ENCODE data around the gene CLEC19A. TPM values are rescaled to one million over a fixed set of nuclear protein-coding genes. Genes with fewer than 3 reads are reported as not detected.

Gene CLEC19A
- total RNA-seq, 2 experiments from 2014 or later: not detected

DNA sequence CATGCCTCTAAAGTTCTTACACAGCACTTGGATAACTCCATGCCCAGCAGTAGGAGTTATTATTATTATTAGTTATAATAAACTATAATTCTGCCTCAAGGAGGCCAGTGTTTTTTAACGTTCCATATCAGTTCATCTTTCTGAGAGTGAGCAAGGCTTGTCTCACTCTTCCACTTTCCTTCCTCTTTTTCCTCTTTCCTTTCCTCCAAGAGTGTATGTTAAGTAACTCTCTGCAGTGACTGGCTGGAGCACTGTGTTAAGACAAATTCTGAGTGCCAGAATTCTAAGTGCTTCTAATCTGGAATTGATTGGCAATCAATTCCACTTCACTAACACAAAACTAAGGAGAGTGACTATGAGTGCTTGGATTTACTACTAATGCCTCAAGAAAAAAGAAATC, 16.4 kb downstream of the CLEC19A start:
- Histone ChIP-seq H3K27ac (ENCODE audit: low read depth in 1 of 2, low read length in 2 of 2) (no peak overlapping the region), H3K9me3 (ENCODE audit: control insufficient read depth in 1 of 2, insufficient read depth in 1 of 2, low read length in 2 of 2) (no peaks in the 10 kb centered on the region), H3K27me3 (ENCODE audit: control insufficient read depth in 1 of 2, insufficient read depth in 2 of 2, low read length in 2 of 2) (no peaks in the 10 kb centered on the region), H3K36me3 (ENCODE audit: insufficient read depth, low read length) (no peaks in the 10 kb centered on the region), H3K4me1 (ENCODE audit: insufficient read depth, low read length) (no peaks in the 10 kb centered on the region), H3K4me3 (ENCODE audit: low read length) (no peak overlapping the region)
- no peak overlapping the region for H3K4me3 Mint-ChIP-seq
- ChIA-PET POLR2A (no interaction called here), CTCF (no interaction called here)
- ATAC-seq (ENCODE audit: poor library complexity) (no peak), DNase-seq (no peak)
- TF ChIP-seq, protein P1, sequence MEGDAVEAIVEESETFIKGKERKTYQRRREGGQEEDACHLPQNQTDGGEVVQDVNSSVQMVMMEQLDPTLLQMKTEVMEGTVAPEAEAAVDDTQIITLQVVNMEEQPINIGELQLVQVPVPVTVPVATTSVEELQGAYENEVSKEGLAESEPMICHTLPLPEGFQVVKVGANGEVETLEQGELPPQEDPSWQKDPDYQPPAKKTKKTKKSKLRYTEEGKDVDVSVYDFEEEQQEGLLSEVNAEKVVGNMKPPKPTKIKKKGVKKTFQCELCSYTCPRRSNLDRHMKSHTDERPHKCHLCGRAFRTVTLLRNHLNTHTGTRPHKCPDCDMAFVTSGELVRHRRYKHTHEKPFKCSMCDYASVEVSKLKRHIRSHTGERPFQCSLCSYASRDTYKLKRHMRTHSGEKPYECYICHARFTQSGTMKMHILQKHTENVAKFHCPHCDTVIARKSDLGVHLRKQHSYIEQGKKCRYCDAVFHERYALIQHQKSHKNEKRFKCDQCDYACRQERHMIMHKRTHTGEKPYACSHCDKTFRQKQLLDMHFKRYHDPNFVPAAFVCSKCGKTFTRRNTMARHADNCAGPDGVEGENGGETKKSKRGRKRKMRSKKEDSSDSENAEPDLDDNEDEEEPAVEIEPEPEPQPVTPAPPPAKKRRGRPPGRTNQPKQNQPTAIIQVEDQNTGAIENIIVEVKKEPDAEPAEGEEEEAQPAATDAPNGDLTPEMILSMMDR (IDR thresholded peaks at IDR 0.05): no peak
- H3K27ac Mint-ChIP-seq: no peak overlapping the region
- no peaks in the 10 kb centered on the region for H3K4me1 Mint-ChIP-seq (ENCODE audit: low read depth)
- peaks cover 9% of the 10 kb centered on the region for H3K27me3 Mint-ChIP-seq
- H3K9me3 Mint-ChIP-seq: no peaks in the 10 kb centered on the region
- intact Hi-C loops (cut with DNase I, micrococcal nuclease): no loop called here
- H3K36me3 Mint-ChIP-seq (ENCODE audit: low read depth): no peaks in the 10 kb centered on the region

- intact Hi-C loops (cut with DNase I, micrococcal nuclease): no loop called here
- no peak overlapping the region for H3K27ac Mint-ChIP-seq
- CTCF ChIA-PET: interaction anchor here (0.7 kb wide), 1 partner anchor 15 kb away, joined by 4 read pairs; no protein-coding TSS in a partner anchor
- DNase-seq: peak in 1 of 14 experiments; percentile 3
- POLR2A ChIA-PET: no interaction called here
- Histone ChIP-seq H3K9me3 (ENCODE audit: control insufficient read depth in 1 of 2, insufficient read depth in 1 of 2, low read length in 2 of 2) (peaks cover 0 to 5% of the 10 kb centered on the region in 2 experiments), H3K27me3 (ENCODE audit: control insufficient read depth in 1 of 2, insufficient read depth in 2 of 2, low read length in 2 of 2) (no peaks in the 10 kb centered on the region), H3K36me3 (ENCODE audit: insufficient read depth, low read length) (no peaks in the 10 kb centered on the region), H3K4me1 (ENCODE audit: insufficient read depth, low read length) (no peaks in the 10 kb centered on the region), H3K4me3 (ENCODE audit: low read length) (no peak overlapping the region), H3K27ac (ENCODE audit: low read depth in 1 of 2, low read length in 2 of 2) (no peak overlapping the region)
- no peaks in the 10 kb centered on the region for H3K36me3 Mint-ChIP-seq (ENCODE audit: low read depth)
- peaks cover 9% of the 10 kb centered on the region for H3K27me3 Mint-ChIP-seq
- H3K4me3 Mint-ChIP-seq: no peak overlapping the region
- H3K4me1 Mint-ChIP-seq (ENCODE audit: low read depth): no peaks in the 10 kb centered on the region
- ATAC-seq (ENCODE audit: poor library complexity): no peak
- H3K9me3 Mint-ChIP-seq: no peaks in the 10 kb centered on the region
- TF ChIP-seq, protein P1 (IDR thresholded peaks at IDR 0.05): no peak
These were observed 19.2 kb downstream of the CLEC19A start for GRCh38 chr16:19304750-19305149.

DNA sequence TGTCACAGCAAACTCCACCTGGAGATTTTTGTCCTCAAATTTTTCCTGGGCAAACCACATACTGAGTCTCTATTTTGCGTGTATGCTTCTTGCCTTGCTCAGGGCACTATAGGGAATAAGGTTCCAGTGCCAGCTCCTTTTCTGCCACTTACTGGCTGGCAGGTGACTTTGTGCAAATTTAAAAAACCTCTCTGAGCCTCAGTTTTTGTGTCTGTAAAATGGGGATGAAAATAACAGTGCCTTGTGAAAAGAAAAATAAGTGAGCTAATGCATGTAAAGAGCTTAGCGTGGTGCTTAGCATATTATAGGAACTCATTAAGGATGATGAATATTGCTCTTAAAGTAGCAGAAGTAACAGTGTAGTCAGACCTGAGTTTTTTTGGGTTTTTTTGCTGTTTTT, 19.9 kb downstream of the CLEC19A start:
- ATAC-seq (ENCODE audit: poor library complexity): no peak
- H3K27me3 Mint-ChIP-seq: peaks cover 9% of the 10 kb centered on the region

More for the DNA sequence above, 19.9 kb downstream of the CLEC19A start:
- H3K4me3 Mint-ChIP-seq: no peak overlapping the region
- intact Hi-C loops (cut with DNase I, micrococcal nuclease): no loop called here
- ChIA-PET POLR2A (no interaction called here), CTCF (no interaction called here)
- Histone ChIP-seq H3K4me3 (ENCODE audit: low read length) (no peak overlapping the region), H3K4me1 (ENCODE audit: insufficient read depth, low read length) (no peaks in the 10 kb centered on the region), H3K9me3 (ENCODE audit: control insufficient read depth in 1 of 2, insufficient read depth in 1 of 2, low read length in 2 of 2) (peaks cover 0 to 5% of the 10 kb centered on the region in 2 experiments), H3K36me3 (ENCODE audit: insufficient read depth, low read length) (no peaks in the 10 kb centered on the region), H3K27me3 (ENCODE audit: control insufficient read depth in 1 of 2, insufficient read depth in 2 of 2, low read length in 2 of 2) (no peaks in the 10 kb centered on the region), H3K27ac (ENCODE audit: low read depth in 1 of 2, low read length in 2 of 2) (no peak overlapping the region)
- no peaks in the 10 kb centered on the region for H3K36me3 Mint-ChIP-seq (ENCODE audit: low read depth)
- no peaks in the 10 kb centered on the region for H3K9me3 Mint-ChIP-seq
- no peak for DNase-seq
- TF ChIP-seq, protein P1 (IDR thresholded peaks at IDR 0.05): no peak
- no peaks in the 10 kb centered on the region for H3K4me1 Mint-ChIP-seq (ENCODE audit: low read depth)
- H3K27ac Mint-ChIP-seq: no peak overlapping the region
